ENCODE results near the gene ALDH8A1.

DNA sequence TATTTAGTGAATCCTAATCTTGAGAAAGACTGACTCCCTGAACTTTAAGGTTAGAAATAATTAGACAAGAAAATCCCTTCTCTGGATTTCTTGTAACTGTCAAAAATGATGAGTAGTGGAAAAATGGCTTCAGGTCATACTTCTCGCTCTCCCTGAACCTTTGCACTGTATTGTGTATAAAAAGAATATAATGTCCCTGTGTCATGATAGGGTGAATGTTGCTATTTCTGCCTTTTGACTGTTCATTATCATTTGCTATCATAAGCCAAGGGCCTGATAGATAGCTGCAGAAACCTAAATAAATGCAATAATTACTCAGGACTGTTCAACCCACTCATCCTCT lies 39.3 kb downstream of the ALDH8A1 start:
- TF ChIP-seq YY1 (IDR thresholded peaks at IDR 0.05; ENCODE audit: insufficient read depth, insufficient read length), result no peak
- no peak for TF ChIP-seq SUZ12 (IDR thresholded peaks at IDR 0.05; ENCODE audit: extremely low read depth, insufficient read depth, insufficient read length)
